ENCODE measurements around the gene MYO19. TPM values are rescaled to one million over a fixed set of nuclear protein-coding genes. Genes with fewer than 3 reads are reported as not detected.

Gene MYO19
- total RNA-seq, 4 donors from 2014 or later, result 33.3 to 120 (median 69.8) TPM

DNA sequence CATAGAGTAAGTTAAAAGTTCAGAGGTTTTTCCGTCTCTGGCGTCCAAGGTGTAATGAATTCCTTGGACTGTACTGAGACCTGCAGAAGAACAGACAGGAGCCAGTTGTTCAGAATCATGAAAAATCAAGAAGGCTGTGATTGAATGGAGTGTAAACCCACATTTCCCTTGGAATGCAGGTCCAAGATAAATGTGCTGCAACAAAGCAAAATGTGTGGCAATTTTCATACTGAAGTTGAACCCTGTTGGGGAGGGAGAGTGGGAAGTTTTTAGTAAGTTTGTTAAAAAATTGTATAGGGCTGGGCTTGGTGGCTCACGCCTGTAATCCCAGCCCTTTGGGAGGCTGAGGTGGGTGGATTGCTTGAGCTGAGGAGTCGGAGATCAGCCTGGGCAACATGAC, 31.4 kb upstream of the MYO19 start:
- DNase-seq (ENCODE audit: low spot score in 2 of 2), result no peak
- Histone ChIP-seq H3K27me3 (no peaks in the 10 kb centered on the region), H3K4me3 (no peak overlapping the region), H3K9me3 (no peaks in the 10 kb centered on the region), H3K27ac (no peak overlapping the region), H3K36me3 (peaks cover 4 to 71% (median 27%) of the 10 kb centered on the region in 3 donors), H3K4me1 (no peaks in the 10 kb centered on the region)
- TF ChIP-seq, protein P1, sequence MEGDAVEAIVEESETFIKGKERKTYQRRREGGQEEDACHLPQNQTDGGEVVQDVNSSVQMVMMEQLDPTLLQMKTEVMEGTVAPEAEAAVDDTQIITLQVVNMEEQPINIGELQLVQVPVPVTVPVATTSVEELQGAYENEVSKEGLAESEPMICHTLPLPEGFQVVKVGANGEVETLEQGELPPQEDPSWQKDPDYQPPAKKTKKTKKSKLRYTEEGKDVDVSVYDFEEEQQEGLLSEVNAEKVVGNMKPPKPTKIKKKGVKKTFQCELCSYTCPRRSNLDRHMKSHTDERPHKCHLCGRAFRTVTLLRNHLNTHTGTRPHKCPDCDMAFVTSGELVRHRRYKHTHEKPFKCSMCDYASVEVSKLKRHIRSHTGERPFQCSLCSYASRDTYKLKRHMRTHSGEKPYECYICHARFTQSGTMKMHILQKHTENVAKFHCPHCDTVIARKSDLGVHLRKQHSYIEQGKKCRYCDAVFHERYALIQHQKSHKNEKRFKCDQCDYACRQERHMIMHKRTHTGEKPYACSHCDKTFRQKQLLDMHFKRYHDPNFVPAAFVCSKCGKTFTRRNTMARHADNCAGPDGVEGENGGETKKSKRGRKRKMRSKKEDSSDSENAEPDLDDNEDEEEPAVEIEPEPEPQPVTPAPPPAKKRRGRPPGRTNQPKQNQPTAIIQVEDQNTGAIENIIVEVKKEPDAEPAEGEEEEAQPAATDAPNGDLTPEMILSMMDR (IDR thresholded peaks at IDR 0.05), result no peak
- TF ChIP-seq POLR2A (IDR thresholded peaks at IDR 0.05) (no peak), EP300 (IDR thresholded peaks at IDR 0.05) (no peak)
- 83 to 84% methylated on average over 4 of the region's 4 CpGs for WGBS, 2 donors

DNA sequence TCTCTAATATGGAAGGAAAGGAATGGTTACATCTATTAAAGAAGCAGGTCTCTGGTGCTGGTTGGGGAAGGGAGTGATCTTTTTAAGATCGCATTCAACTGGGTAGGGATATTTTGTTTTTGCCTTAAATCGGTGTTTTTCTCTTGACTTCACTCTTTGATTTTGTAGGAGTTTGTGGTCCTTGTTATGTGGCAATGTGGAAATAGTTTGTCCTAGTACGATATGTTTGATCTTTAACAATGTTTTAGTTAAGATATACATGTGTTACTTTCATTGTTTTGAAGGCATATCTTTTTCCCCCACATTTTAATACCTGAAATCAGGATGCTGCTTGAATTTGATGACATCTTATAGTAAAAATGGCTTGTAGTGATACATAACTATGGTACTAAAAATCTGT, 18.8 kb upstream of the MYO19 start:
- H3K27me3 ChIP-seq, result no peaks in the 10 kb centered on the region
- WGBS, 2 donors, result 86 to 92% methylated on average over 3 of the region's 3 CpGs
- peaks cover 0 to 68% (median 20%) of the 10 kb centered on the region in 4 donors for H3K4me1 ChIP-seq
- no peak for TF ChIP-seq EP300 (IDR thresholded peaks at IDR 0.05)
- TF ChIP-seq POLR2A (IDR thresholded peaks at IDR 0.05), result no peak
- TF ChIP-seq, protein P1 (IDR thresholded peaks at IDR 0.05), result no peak
- no peak overlapping the region for H3K27ac ChIP-seq
- no peak overlapping the region for H3K4me3 ChIP-seq
- H3K36me3 ChIP-seq, result peaks cover 0 to 32% (median 9%) of the 10 kb centered on the region in 3 donors
- no peak for DNase-seq (ENCODE audit: low spot score in 2 of 2)
- no peaks in the 10 kb centered on the region for H3K9me3 ChIP-seq

DNA sequence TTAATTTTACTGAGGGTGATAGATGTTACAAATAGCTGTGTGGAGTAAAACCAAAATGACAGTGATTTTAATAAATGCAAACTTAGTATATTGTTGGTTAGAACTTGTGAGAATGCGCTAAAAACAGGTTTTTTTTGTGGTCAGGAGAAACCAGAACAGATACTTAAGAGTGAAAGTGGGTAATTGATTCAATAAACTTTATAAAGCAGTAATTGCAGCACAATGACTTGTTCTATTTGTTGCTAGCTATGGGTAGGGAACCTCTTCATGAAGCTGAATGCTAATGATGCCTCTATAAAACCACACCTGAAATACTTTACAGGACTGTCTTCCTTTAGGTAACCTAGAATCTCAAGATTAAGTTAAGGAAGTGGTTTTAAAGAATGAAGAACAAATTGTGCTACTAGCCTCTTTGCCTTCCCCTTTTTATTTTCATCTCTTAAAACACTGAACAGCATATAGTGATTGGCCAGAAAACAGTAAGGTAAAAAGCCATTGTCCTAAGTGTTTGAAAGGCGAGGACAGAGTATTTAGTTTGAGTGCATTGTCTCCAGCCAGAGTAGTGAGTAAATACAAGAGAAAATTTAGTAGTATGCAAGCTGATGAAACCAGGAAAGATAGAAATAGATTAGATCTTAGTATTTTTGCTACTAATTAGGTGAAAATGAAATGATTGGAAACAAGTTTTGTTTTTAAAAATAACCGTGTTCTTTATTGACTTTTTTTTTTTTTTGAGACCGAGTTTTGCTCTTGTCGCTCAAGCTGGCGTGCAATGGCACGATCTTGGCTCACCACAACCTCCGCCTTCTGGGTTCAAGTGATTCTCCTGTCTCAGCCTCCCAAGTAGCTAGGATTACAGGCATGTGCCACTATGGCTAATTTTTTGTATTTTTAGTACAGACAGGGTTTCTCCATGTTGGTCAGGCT, 16.1 kb upstream of the MYO19 start:
- TF ChIP-seq POLR2A (IDR thresholded peaks at IDR 0.05) (no peak), EP300 (IDR thresholded peaks at IDR 0.05) (no peak)
- TF ChIP-seq, protein P1 (IDR thresholded peaks at IDR 0.05), result no peak
- no peaks in the 10 kb centered on the region for H3K27me3 ChIP-seq
- peaks cover 0 to 6% (median 0%) of the 10 kb centered on the region in 3 donors for H3K36me3 ChIP-seq
- no peaks in the 10 kb centered on the region for H3K9me3 ChIP-seq
- H3K4me3 ChIP-seq, result no peak overlapping the region
- 80% methylated on average over 8 of the region's 8 CpGs for WGBS, 2 donors
- peak overlapping the region in 1 of 4 donors; percentile 34 for H3K27ac ChIP-seq
- peaks cover 0 to 90% (median 44%) of the 10 kb centered on the region in 4 donors for H3K4me1 ChIP-seq
- DNase-seq (ENCODE audit: low spot score in 2 of 2), result no peak

DNA sequence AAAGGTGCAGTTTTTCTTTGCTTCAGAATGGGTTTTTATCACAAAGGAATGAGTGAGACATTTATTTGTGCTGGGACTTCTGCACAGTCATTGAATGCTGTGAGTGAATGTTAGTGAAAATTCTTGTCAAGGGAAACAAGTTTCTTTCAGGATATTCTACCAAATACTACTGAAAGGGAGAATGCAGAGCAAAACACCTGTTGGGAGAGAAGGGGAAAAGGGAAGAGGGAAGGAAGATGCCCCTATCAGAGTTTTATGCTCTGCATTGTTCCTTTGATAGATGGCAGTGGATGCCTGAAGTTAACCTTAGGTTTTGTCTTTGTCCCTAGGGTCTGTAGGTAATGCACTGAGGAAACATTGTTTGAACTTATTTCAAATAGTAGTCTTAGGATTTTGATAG, 13.1 kb upstream of the MYO19 start:
- Histone ChIP-seq H3K4me1 (peaks cover 0 to 75% (median 53%) of the 10 kb centered on the region in 4 donors), H3K27me3 (no peaks in the 10 kb centered on the region), H3K27ac (peak overlapping the region in 1 of 4 donors; percentile 31), H3K9me3 (no peaks in the 10 kb centered on the region), H3K4me3 (no peak overlapping the region), H3K36me3 (no peaks in the 10 kb centered on the region)
- DNase-seq (ENCODE audit: low spot score in 2 of 2), result no peak
- no peak for TF ChIP-seq POLR2A (IDR thresholded peaks at IDR 0.05)
- TF ChIP-seq EP300 (IDR thresholded peaks at IDR 0.05), result no peak
- TF ChIP-seq, protein P1 (IDR thresholded peaks at IDR 0.05), result no peak

DNA sequence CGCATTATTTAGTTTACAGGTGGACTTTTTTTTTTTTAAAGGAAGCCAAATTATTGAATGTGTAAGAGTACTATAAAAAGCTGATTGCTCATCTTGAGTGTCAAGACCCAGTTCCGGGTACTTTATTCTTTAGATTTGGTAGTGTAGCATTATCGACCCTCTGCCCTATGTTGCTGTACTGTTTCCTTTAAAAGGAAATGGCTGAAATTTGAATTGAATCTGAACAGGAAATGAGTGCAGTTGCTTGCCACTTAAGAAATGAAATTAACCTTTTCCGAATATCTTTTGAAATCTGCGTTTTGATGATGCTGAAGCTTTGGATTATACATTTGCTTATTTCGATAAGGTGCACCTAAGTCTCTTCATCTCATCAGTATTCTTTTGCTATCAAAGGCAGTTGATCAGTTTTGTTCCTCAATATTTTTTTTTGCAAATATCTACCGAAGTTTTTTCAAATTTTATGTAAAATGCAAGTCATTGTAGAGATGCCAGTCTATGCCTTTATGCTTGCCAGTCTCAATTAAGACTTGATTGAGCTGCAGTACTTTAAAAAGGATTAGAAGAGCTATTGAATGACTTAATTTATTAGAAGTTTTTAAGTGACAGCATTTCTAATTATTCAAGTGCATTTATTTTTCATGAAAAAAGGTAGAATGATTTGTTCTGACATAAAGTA, 11.9 kb upstream of the MYO19 start:
- TF ChIP-seq, protein P1 (IDR thresholded peaks at IDR 0.05), result no peak
- TF ChIP-seq POLR2A (IDR thresholded peaks at IDR 0.05) (no peak), EP300 (IDR thresholded peaks at IDR 0.05) (no peak)
- peak overlapping the region in 3 of 4 donors; percentile 98 to 100 (median 100) for H3K27ac ChIP-seq
- H3K36me3 ChIP-seq, result no peaks in the 10 kb centered on the region
- peaks cover 0 to 68% (median 47%) of the 10 kb centered on the region in 4 donors for H3K4me1 ChIP-seq
- WGBS, 2 donors, result 16 to 19% methylated on average over 7 of the region's 7 CpGs
- no peaks in the 10 kb centered on the region for H3K9me3 ChIP-seq
- DNase-seq (ENCODE audit: low spot score in 2 of 2), result no peak
- no peaks in the 10 kb centered on the region for H3K27me3 ChIP-seq
- H3K4me3 ChIP-seq, result peak overlapping the region; percentile 93 to 98 (median 96)

All from tibial nerve (tissue), 4 donors.